ENCODE data around the gene RNF4. TPM values are rescaled to one million over a fixed set of nuclear protein-coding genes. Genes with fewer than 3 reads are reported as not detected.

Gene RNF4
- total RNA-seq, 2 experiments from 2014 or later = 65.0 to 76.5 TPM

- H3K36me3 ChIP-seq (ENCODE audit: insufficient read depth, low read length) = no peaks in the 10 kb centered on the region
- intact Hi-C loops (cut with micrococcal nuclease; ENCODE audit: unreplicated experiment) = no loop called here
- no peak overlapping the region for H3K27ac ChIP-seq (ENCODE audit: low read depth, low read length, poor library complexity, severe bottlenecking)
- POLR2A ChIA-PET = no interaction called here
- TF ChIP-seq CTCF (conservative IDR thresholded peaks at IDR 0.05; ENCODE audit: low read length) = no peak
- no peak for TF ChIP-seq EZH2phosphoT487 (IDR thresholded peaks at IDR 0.05; ENCODE audit: borderline replicate concordance, low read depth, low read length)
- DNase-seq (ENCODE audit: low spot score) = no peak
- H3K4me1 ChIP-seq (ENCODE audit: insufficient read depth, low read length, poor library complexity, severe bottlenecking) = no peaks in the 10 kb centered on the region
- BruUV-seq (replicated peaks) = no TSS peak
- H3K9me3 ChIP-seq (ENCODE audit: low read length) = no peaks in the 10 kb centered on the region
- H2AFZ ChIP-seq (ENCODE audit: low read length) = no peak overlapping the region
- no peaks in the 10 kb centered on the region for H3K9me2 ChIP-seq (ENCODE audit: insufficient read depth, low read length)
- H3K4me3 ChIP-seq (ENCODE audit: low read depth, low read length, poor library complexity, severe bottlenecking) = no peak overlapping the region
- H4K20me1 ChIP-seq (ENCODE audit: insufficient read depth, low read length) = no peaks in the 10 kb centered on the region
- CTCF ChIA-PET (ENCODE audit: unreplicated experiment) = no interaction called here
- H3K4me2 ChIP-seq (ENCODE audit: low read length) = no peak overlapping the region
- no peaks in the 10 kb centered on the region for H3K79me2 ChIP-seq (ENCODE audit: insufficient read depth, low read depth, low read length)
Measured at GRCh38 chr4:2432991-2433530, 35.8 kb upstream of the RNF4 start.

- CTCF ChIA-PET (ENCODE audit: unreplicated experiment) = no interaction called here
- Histone ChIP-seq H3K27ac (ENCODE audit: low read depth, low read length, poor library complexity, severe bottlenecking) (no peak overlapping the region), H3K79me2 (ENCODE audit: insufficient read depth, low read depth, low read length) (no peaks in the 10 kb centered on the region), H3K9me3 (ENCODE audit: low read length) (no peaks in the 10 kb centered on the region), H3K9me2 (ENCODE audit: insufficient read depth, low read length) (no peaks in the 10 kb centered on the region), H3K4me3 (ENCODE audit: low read depth, low read length, poor library complexity, severe bottlenecking) (no peak overlapping the region), H3K36me3 (ENCODE audit: insufficient read depth, low read length) (no peaks in the 10 kb centered on the region), H3K4me1 (ENCODE audit: insufficient read depth, low read length, poor library complexity, severe bottlenecking) (no peaks in the 10 kb centered on the region), H4K20me1 (ENCODE audit: insufficient read depth, low read length) (no peaks in the 10 kb centered on the region), H2AFZ (ENCODE audit: low read length) (no peak overlapping the region), H3K4me2 (ENCODE audit: low read length) (no peak overlapping the region)
- DNase-seq (ENCODE audit: low spot score) = no peak
- POLR2A ChIA-PET = no interaction called here
- BruUV-seq (replicated peaks) = no TSS peak
- TF ChIP-seq CTCF (conservative IDR thresholded peaks at IDR 0.05; ENCODE audit: low read length) (no peak), EZH2phosphoT487 (IDR thresholded peaks at IDR 0.05; ENCODE audit: borderline replicate concordance, low read depth, low read length) (no peak)
- intact Hi-C loops (cut with micrococcal nuclease; ENCODE audit: unreplicated experiment) = no loop called here
Measured at GRCh38 chr4:2433609-2434350, 35.1 kb upstream of the RNF4 start.

GRCh38 chr4:2434420-2434819 lies 34.5 kb upstream of the RNF4 start:
- Histone ChIP-seq H2AFZ (ENCODE audit: low read length) (no peak overlapping the region), H3K9me2 (ENCODE audit: insufficient read depth, low read length) (no peaks in the 10 kb centered on the region), H3K36me3 (ENCODE audit: insufficient read depth, low read length) (no peaks in the 10 kb centered on the region), H3K4me2 (ENCODE audit: low read length) (no peak overlapping the region), H3K27ac (ENCODE audit: low read depth, low read length, poor library complexity, severe bottlenecking) (no peak overlapping the region), H4K20me1 (ENCODE audit: insufficient read depth, low read length) (no peaks in the 10 kb centered on the region), H3K79me2 (ENCODE audit: insufficient read depth, low read depth, low read length) (no peaks in the 10 kb centered on the region), H3K4me3 (ENCODE audit: low read depth, low read length, poor library complexity, severe bottlenecking) (no peak overlapping the region), H3K9me3 (ENCODE audit: low read length) (no peaks in the 10 kb centered on the region), H3K4me1 (ENCODE audit: insufficient read depth, low read length, poor library complexity, severe bottlenecking) (no peaks in the 10 kb centered on the region)
- ChIA-PET CTCF (ENCODE audit: unreplicated experiment) (no interaction called here), POLR2A (no interaction called here)
- no peak for DNase-seq (ENCODE audit: low spot score)
- intact Hi-C loops (cut with micrococcal nuclease; ENCODE audit: unreplicated experiment) = no loop called here
- BruUV-seq (replicated peaks) = no TSS peak
- TF ChIP-seq CTCF (conservative IDR thresholded peaks at IDR 0.05; ENCODE audit: low read length) = no peak
- no peak for TF ChIP-seq EZH2phosphoT487 (IDR thresholded peaks at IDR 0.05; ENCODE audit: borderline replicate concordance, low read depth, low read length)

All from OCI-LY7 (cell line).